IMR-90 (cell line): Measurements from ENCODE around the gene GATD1. TPM values are rescaled to one million over a fixed set of nuclear protein-coding genes. Genes with fewer than 3 reads are reported as not detected.

Experiments used
- ATAC-seq: fragments of 200-7000 bp; cut with Tn5 transposase; 2 replicates; pipeline ENCODE4 v1.9.1; 2020; ENCODE audit warnings: low read depth, mild to moderate bottlenecking, moderate library complexity
- BruUV-seq: library from RNA; stranded (reverse); fragments of 400-500 nt; replicated peaks from 2 replicates; lab custom pipeline; 2021; lab: Mats Ljungman, UMichigan
- CTCF ChIA-PET: fragments of 300-600 bp; formaldehyde crosslinking; extraction: SDS; loops from one replicate; lab custom pipeline; 2021; ENCODE audit warnings: antibody characterized with exemption; lab: Yijun Ruan, JAX
- POLR2A ChIA-PET: fragments of 300-600 bp; sonication (Branson Sonifier 250); formaldehyde crosslinking; loops from one replicate; lab custom pipeline; 2022; ENCODE audit warnings: antibody characterized with exemption; ENCODE audit not compliant: unreplicated experiment; lab: Charles Lee
- DNase-seq: peaks from one replicate; pipeline ENCODE4 v3.0.0; 2013
- H2AFZ ChIP-seq: replicated peaks from 2 replicates; pipeline ENCODE3; 2013; ENCODE audit warnings: low read length, mild to moderate bottlenecking; ENCODE audit not compliant: poor library complexity
- H2AK5ac ChIP-seq: 2 replicates; pipeline ENCODE4 v1.6.1; 2013; ENCODE audit warnings: low read depth, low read length, inconsistent platforms
- H2AK9ac ChIP-seq: replicated peaks from 2 replicates; pipeline ENCODE3; 2013; ENCODE audit warnings: mild to moderate bottlenecking, low read depth, low read length, moderate library complexity; ENCODE audit not compliant: poor library complexity
- H2BK120ac ChIP-seq: 2 replicates; pipeline ENCODE4 v1.6.1; 2013; ENCODE audit warnings: low read depth, low read length, inconsistent platforms
- H2BK15ac ChIP-seq: 3 replicates; pipeline ENCODE4 v1.6.1; 2013; ENCODE audit warnings: low read depth, low read length, inconsistent platforms
- H2BK20ac ChIP-seq: 2 replicates; pipeline ENCODE4 v1.6.1; 2013; ENCODE audit warnings: low read depth, mild to moderate bottlenecking, inconsistent platforms, low read length, moderate library complexity
- H2BK5ac ChIP-seq: 2 replicates; pipeline ENCODE4 v1.6.1; 2013; ENCODE audit warnings: mild to moderate bottlenecking, low read depth, low read length, inconsistent platforms; ENCODE audit not compliant: poor library complexity, severe bottlenecking
- H3K14ac ChIP-seq: replicated peaks from 2 replicates; pipeline ENCODE4 v1.6.1; 2013; ENCODE audit warnings: low read depth, low read length, inconsistent platforms
- H3K18ac ChIP-seq: 2 replicates; pipeline ENCODE4 v1.6.1; 2013; ENCODE audit warnings: low read depth, low read length, control low read depth
- H3K23ac ChIP-seq: 2 replicates; pipeline ENCODE4 v1.6.1; 2013; ENCODE audit warnings: low read depth, low read length, inconsistent platforms
- H3K27ac ChIP-seq: 2 replicates; pipeline ENCODE4 v1.5.1; 2013; ENCODE audit warnings: mild to moderate bottlenecking, control low read depth, low read length; ENCODE audit not compliant: insufficient read depth
- H3K27me3 ChIP-seq: 2 replicates; pipeline ENCODE4 v1.6.1; 2013; ENCODE audit warnings: low read length; ENCODE audit not compliant: control insufficient read depth, insufficient read depth
- H3K36me3 ChIP-seq: 2 replicates; pipeline ENCODE4 v1.6.1; 2013; ENCODE audit warnings: low read length, mixed read lengths; ENCODE audit not compliant: control insufficient read depth, insufficient read depth
- H3K4ac ChIP-seq: 2 replicates; pipeline ENCODE4 v1.6.1; 2013; ENCODE audit warnings: low read depth, low read length, inconsistent platforms
- H3K4me1 ChIP-seq: 2 replicates; pipeline ENCODE4 v1.6.1; 2013; ENCODE audit warnings: low read length, mixed read lengths; ENCODE audit not compliant: control insufficient read depth, insufficient read depth
- H3K4me2 ChIP-seq: 2 replicates; pipeline ENCODE4 v1.6.1; 2013; ENCODE audit warnings: low read depth, mild to moderate bottlenecking, control low read depth, low read length, moderate library complexity
- H3K4me3 ChIP-seq: 2 replicates; pipeline ENCODE4 v1.5.1; 2013; ENCODE audit warnings: low read depth, mild to moderate bottlenecking, control low read depth, low read length, moderate library complexity; ENCODE audit not compliant: insufficient read depth
- H3K56ac ChIP-seq: 2 replicates; pipeline ENCODE4 v1.6.1; 2013; ENCODE audit warnings: low read length, inconsistent platforms; ENCODE audit not compliant: insufficient read depth; ENCODE audit errors: extremely low read depth
- H3K79me1 ChIP-seq, 2 experiments: 2 replicates each; pipeline ENCODE4 v1.6.1; 2013; ENCODE audit warnings: low read length in 2 of 2, inconsistent platforms in 1 of 2, low read depth in 1 of 2
- H3K9ac ChIP-seq: 2 replicates; pipeline ENCODE4 v1.6.1; 2013; ENCODE audit warnings: low read depth, low read length, control low read depth
- H3K9me1 ChIP-seq: 2 replicates; pipeline ENCODE4 v1.6.1; 2013; ENCODE audit warnings: low read length, inconsistent platforms; ENCODE audit not compliant: insufficient read depth
- H3K9me3 ChIP-seq: 2 replicates; pipeline ENCODE4 v1.6.1; 2013; ENCODE audit warnings: low read length; ENCODE audit not compliant: control insufficient read depth, insufficient read depth
- H4K20me1 ChIP-seq: 2 replicates; pipeline ENCODE4 v1.6.1; 2013; ENCODE audit warnings: low read length, inconsistent platforms; ENCODE audit not compliant: insufficient read depth
- H4K5ac ChIP-seq: 2 replicates; pipeline ENCODE4 v1.6.1; 2013; ENCODE audit warnings: mild to moderate bottlenecking, low read depth, low read length, control low read depth
- H4K8ac ChIP-seq, 2 experiments: 2 replicates each; pipeline ENCODE4 v1.6.1; 2013; ENCODE audit warnings: low read depth in 2 of 2, low read length in 2 of 2, control low read depth in 1 of 2, inconsistent platforms in 1 of 2
- H4K91ac ChIP-seq: 2 replicates; pipeline ENCODE4 v1.6.1; 2013; ENCODE audit warnings: low read depth, low read length, inconsistent platforms; ENCODE audit not compliant: insufficient read depth
- BHLHE40 ChIP-seq: fragments of 150-350 bp; IDR thresholded peaks from 2 replicates; pipeline ENCODE4 v1.6.1; 2016; ENCODE audit warnings: mild to moderate bottlenecking, low read depth, low read length
- CEBPB ChIP-seq: IDR thresholded peaks from 2 replicates; pipeline ENCODE4 v1.6.1; 2012; ENCODE audit warnings: low read depth, low read length, improper control_type of control experiment
- MAFK ChIP-seq: IDR thresholded peaks from 2 replicates; pipeline ENCODE4 v1.6.1; 2012; ENCODE audit warnings: low read depth, low read length, improper control_type of control experiment
- MAZ ChIP-seq: IDR thresholded peaks from 2 replicates; pipeline ENCODE4 v1.6.1; 2012; ENCODE audit warnings: low read depth, mild to moderate bottlenecking, low read length, improper control_type of control experiment, moderate library complexity, borderline replicate concordance
- MXI1 ChIP-seq: IDR thresholded peaks from 2 replicates; pipeline ENCODE4 v1.6.1; 2012; ENCODE audit warnings: low read depth, mild to moderate bottlenecking, low read length, moderate library complexity, borderline replicate concordance
- NFE2L2 ChIP-seq: fragments of 150-350 bp; IDR thresholded peaks from 2 replicates; pipeline ENCODE4 v1.6.1; 2016; ENCODE audit warnings: low read depth, mild to moderate bottlenecking, low read length
- POLR2A ChIP-seq: IDR thresholded peaks from 2 replicates; pipeline ENCODE4 v1.6.1; 2012; ENCODE audit warnings: mild to moderate bottlenecking, low read depth, low read length
- RCOR1 ChIP-seq: IDR thresholded peaks from 2 replicates; pipeline ENCODE4 v1.6.1; 2012; ENCODE audit warnings: mild to moderate bottlenecking, low read length, improper control_type of control experiment; ENCODE audit not compliant: insufficient replicate concordance
- RFX5 ChIP-seq: IDR thresholded peaks from 2 replicates; pipeline ENCODE4 v1.8.0; 2012; ENCODE audit warnings: low read depth, mild to moderate bottlenecking, low read length, moderate library complexity
- USF2 ChIP-seq: fragments of 150-350 bp; IDR thresholded peaks from 2 replicates; pipeline ENCODE4 v1.6.1; 2017; ENCODE audit warnings: mild to moderate bottlenecking, antibody characterized with exemption, low read length, low read depth
- WGBS, 2 experiments: methylation state at CpG; one replicate each; pipeline versions ENCODE4 v1.1.5 to v1.1.7; 2013; ENCODE audit warnings: missing lambda C conversion rate in 2 of 2; ENCODE audit not compliant: insufficient read length in 1 of 2; ENCODE audit errors: extremely low coverage in 2 of 2; 5-methylcytosine and 5-hydroxymethylcytosine counted together
- dilution Hi-C: fragments of 300-500 bp; cut with HindIII; formaldehyde crosslinking; loops from one replicate; pipeline ENCODE4 v1.14.3; 2018; ENCODE audit warnings: low sequenced_read_pairs; ENCODE audit not compliant: unreplicated experiment
- in situ Hi-C: fragments of 300-500 bp; cut with MboI; formaldehyde crosslinking; loops from 3 replicates; pipeline ENCODE4 v1.14.3; 2019; ENCODE audit warnings: low sequenced_read_pairs, inconsistent platforms, mixed read lengths
- intact Hi-C: fragments of 100-400 bp; cut with micrococcal nuclease; formaldehyde crosslinking; loops from 2 replicates; pipeline ENCODE4 v1.10.0; 2022
- polyA plus RNA-seq, 3 experiments: library from polyadenylated mRNA; depleted of rRNA; stranded (reverse); fragments of >200 nt; gene quantifications; 2 replicates each; pipeline ENCODE4 v1.2.3, GENCODE V29; 2012; ENCODE audit warnings: low replicate concordance in 1 of 3
- total RNA-seq: library from RNA; depleted of rRNA; stranded (reverse); fragments of >200 nt; gene quantifications from 2 replicates; pipeline ENCODE4 v1.2.3, GENCODE V29; 2012

Gene GATD1
- total and polyA plus RNA-seq, 2 of the 4 experiments (the other 2 are of a cell fraction): 3.0 to 52.5 TPM

GRCh38 chr11:816433-816779, 39.1 kb upstream of the GATD1 start:
- Histone ChIP-seq H3K27ac (no peak overlapping the region), H2BK15ac (no peak overlapping the region), H2BK20ac (no peak overlapping the region), H3K23ac (no peak overlapping the region), H3K27me3 (no peaks in the 10 kb centered on the region), H3K9me1 (peaks cover 8% of the 10 kb centered on the region; the same call in 1 of the 2 replicates), H3K4me3 (no peak overlapping the region), H3K56ac (no peak overlapping the region), H4K20me1 (peaks cover 40% of the 10 kb centered on the region), H3K4me2 (no peak overlapping the region), H2AK9ac (no peak overlapping the region), H3K18ac (no peak overlapping the region), H3K9me3 (no peaks in the 10 kb centered on the region), H3K9ac (no peak overlapping the region), H2BK5ac (no peak overlapping the region), H3K4me1 (peaks cover 16% of the 10 kb centered on the region), H3K14ac (no peak overlapping the region), H3K4ac (no peak overlapping the region), H4K91ac (no peak overlapping the region), H4K8ac (no peak overlapping the region), H4K5ac (no peak overlapping the region), H3K36me3 (peaks cover 25% of the 10 kb centered on the region), H2AFZ (no peak overlapping the region), H3K79me1 (peaks cover 24 to 41% of the 10 kb centered on the region in 2 experiments), H2AK5ac (no peak overlapping the region), H2BK120ac (no peak overlapping the region)
- TF ChIP-seq BHLHE40 (no peak), USF2 (no peak), POLR2A (no peak), RFX5 (no peak), MAFK (no peak), CEBPB (no peak), RCOR1 (no peak), MXI1 (no peak), MAZ (no peak), NFE2L2 (no peak)
- DNase-seq: no peak
- WGBS, 2 experiments: no CpG with 5 or more reads among the region's 11 CpGs
- dilution Hi-C loops: no loop called here
- in situ Hi-C loops: no loop called here
- no peak for ATAC-seq
- ChIA-PET CTCF (no interaction called here), POLR2A (no interaction called here)
- intact Hi-C loops: no loop called here
- BruUV-seq: no TSS peak
